HT-29 (cell line): ENCODE data around the gene TCERG1. TPM values are rescaled to one million over a fixed set of nuclear protein-coding genes. Genes with fewer than 3 reads are reported as not detected.

ENCODE experiments used
- DNase-seq: peaks from one replicate; pipeline ENCODE4 v3.0.0-alpha.2; 2015; ENCODE audit warnings: low spot score
- total RNA-seq: library from RNA; depleted of rRNA; stranded (reverse); fragments of >200 nt; shearing (Covaris generic); gene quantifications from 2 replicates; pipeline ENCODE4 v1.2.3, GENCODE V29; 2014

TCERG1 gene
- total RNA-seq, 1 experiment from 2014 or later: 58.4 TPM

- DNase-seq: no peak
These were observed 10.3 kb downstream of the TCERG1 start for GRCh38 chr5:146457431-146457830.

- DNase-seq: no peak
These were observed 11.8 kb downstream of the TCERG1 start for GRCh38 chr5:146458894-146459293.

GRCh38 chr5:146461319-146461718 lies 14.2 kb downstream of the TCERG1 start:
- DNase-seq: no peak

GRCh38 chr5:146463446-146463845 lies 16.3 kb downstream of the TCERG1 start:
- no peak for DNase-seq

- peak; percentile 22 for DNase-seq
These were observed 19.6 kb downstream of the TCERG1 start for GRCh38 chr5:146466521-146467349.

GRCh38 chr5:146467760-146468159 lies 20.6 kb downstream of the TCERG1 start:
- no peak for DNase-seq

GRCh38 chr5:146474065-146474464 lies 26.9 kb downstream of the TCERG1 start:
- DNase-seq: no peak

GRCh38 chr5:146475190-146475780 lies 28.2 kb downstream of the TCERG1 start:
- DNase-seq: no peak

- no peak for DNase-seq
These were observed 28.8 kb downstream of the TCERG1 start for GRCh38 chr5:146475906-146476305.

GRCh38 chr5:146482775-146483174 lies 35.6 kb downstream of the TCERG1 start:
- DNase-seq: no peak

- no peak for DNase-seq
These were observed 37.7 kb downstream of the TCERG1 start for GRCh38 chr5:146484714-146485391.

GRCh38 chr5:146490089-146490843 lies 43.1 kb downstream of the TCERG1 start:
- DNase-seq: no peak

- DNase-seq: no peak
These were observed 47.5 kb downstream of the TCERG1 start for GRCh38 chr5:146494656-146495055.

- DNase-seq: no peak
These were observed 52.5 kb downstream of the TCERG1 start for GRCh38 chr5:146499680-146500079.

- no peak for DNase-seq
These were observed 60.3 kb downstream of the TCERG1 start for GRCh38 chr5:146507428-146507827.

GRCh38 chr5:146510559-146511125 lies 63.5 kb downstream of the TCERG1 start:
- no peak for DNase-seq

- DNase-seq: no peak
These were observed 66.3 kb downstream of the TCERG1 start for GRCh38 chr5:146513462-146513861.

GRCh38 chr5:146514575-146514974 lies 67.4 kb downstream of the TCERG1 start:
- no peak for DNase-seq

- DNase-seq: no peak
These were observed 68.5 kb downstream of the TCERG1 start for GRCh38 chr5:146515473-146516150.

GRCh38 chr5:146516151-146516475 lies 69.0 kb downstream of the TCERG1 start, which contains the start of gene GPR151:
GPR151 (minus strand) TSS chr5:146516190; CDS start chr5:146516113, 77 bp downstream.
- DNase-seq: no peak

GRCh38 chr5:146519554-146519953 lies 72.4 kb downstream of the TCERG1 start:
- no peak for DNase-seq
